GM21381 (cell line): ENCODE data around the gene FHOD3.

ENCODE experiments used
- ATAC-seq: cut with Tn5 transposase; IDR thresholded peaks from one replicate; pipeline ENCODE4 v1.9.1; 2021; ENCODE audit warnings: mild to moderate bottlenecking, moderate library complexity; ENCODE audit not compliant: unreplicated experiment

The FHOD3 gene

GRCh38 chr18:36578871-36579710, 281.6 kb downstream of the FHOD3 start:
- ATAC-seq = no peak

DNA sequence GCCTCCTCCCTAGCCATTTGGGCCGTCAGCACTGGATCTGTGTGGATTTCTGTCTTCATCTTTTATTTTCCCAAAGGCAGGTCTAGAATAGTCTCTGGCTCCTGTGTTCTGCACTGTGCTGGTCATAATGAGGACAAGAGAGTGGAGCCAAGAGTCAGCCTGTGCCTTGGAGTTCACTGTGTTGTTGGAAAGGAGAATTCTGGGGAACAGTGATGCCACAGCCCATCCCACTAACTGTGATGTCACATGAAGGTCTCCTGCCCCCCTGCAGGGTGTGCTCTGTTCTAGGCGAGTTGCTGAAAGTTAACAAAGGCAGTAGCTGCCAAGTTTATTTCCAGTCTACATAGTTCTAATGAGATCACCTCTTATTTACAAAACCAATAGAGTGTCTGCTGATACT, 282.8 kb downstream of the FHOD3 start:
- no peak for ATAC-seq

- ATAC-seq = no peak
Observed at GRCh38 chr18:36580874-36581750, 283.6 kb downstream of the FHOD3 start.

- ATAC-seq = no peak
Observed at GRCh38 chr18:36582988-36583745, 285.7 kb downstream of the FHOD3 start.

- no peak for ATAC-seq
Observed at GRCh38 chr18:36589857-36590543, 292.5 kb downstream of the FHOD3 start.

GRCh38 chr18:36590621-36591580, 293.4 kb downstream of the FHOD3 start:
- no peak for ATAC-seq

GRCh38 chr18:36592282-36592681, 294.8 kb downstream of the FHOD3 start:
- no peak for ATAC-seq

- no peak for ATAC-seq
Observed at GRCh38 chr18:36593001-36593400, 295.5 kb downstream of the FHOD3 start.

DNA sequence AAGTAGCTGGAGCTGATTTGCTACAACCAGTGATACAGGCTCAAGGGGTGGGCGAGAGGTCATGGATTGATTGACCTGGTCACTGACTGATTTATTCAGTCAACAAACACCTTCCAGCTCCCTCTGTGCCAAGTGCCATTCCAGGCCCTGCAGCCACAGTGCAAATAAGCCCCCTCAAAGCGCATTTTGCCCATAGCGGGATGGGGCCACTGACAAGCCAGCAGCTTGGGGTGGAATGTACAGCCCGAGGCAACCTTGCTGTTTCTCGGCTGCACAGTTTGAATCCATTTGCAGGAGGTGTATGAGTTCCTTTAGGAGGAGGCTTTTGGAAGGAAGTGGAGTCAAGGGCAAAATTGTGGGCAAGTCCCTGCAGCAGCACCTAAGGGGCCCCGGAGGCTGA, 296.1 kb downstream of the FHOD3 start:
- no peak for ATAC-seq

DNA sequence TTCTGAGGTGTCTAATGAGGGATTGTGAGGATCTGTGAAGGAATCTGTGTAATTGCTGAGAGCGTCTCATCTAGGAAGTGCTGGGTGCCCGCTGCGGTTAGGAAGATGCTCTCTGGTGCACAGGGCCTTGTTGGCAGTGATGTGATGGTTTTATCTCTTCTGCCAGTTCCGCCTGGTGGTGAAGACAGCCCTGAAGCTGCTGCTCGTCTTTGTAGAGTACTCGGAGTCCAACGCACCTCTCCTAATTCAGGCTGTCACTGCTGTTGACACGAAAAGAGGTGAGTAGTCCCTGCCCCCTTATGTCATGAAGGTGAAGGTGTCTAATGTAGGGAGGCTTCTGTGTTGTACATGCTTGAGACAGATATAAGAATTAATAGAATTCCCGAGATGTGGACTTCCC, 297.1 kb downstream of the FHOD3 start:
- ATAC-seq = no peak

GRCh38 chr18:36595046-36595817, 297.7 kb downstream of the FHOD3 start:
- ATAC-seq = no peak

GRCh38 chr18:36595818-36596215, 298.3 kb downstream of the FHOD3 start:
- ATAC-seq = no peak

DNA sequence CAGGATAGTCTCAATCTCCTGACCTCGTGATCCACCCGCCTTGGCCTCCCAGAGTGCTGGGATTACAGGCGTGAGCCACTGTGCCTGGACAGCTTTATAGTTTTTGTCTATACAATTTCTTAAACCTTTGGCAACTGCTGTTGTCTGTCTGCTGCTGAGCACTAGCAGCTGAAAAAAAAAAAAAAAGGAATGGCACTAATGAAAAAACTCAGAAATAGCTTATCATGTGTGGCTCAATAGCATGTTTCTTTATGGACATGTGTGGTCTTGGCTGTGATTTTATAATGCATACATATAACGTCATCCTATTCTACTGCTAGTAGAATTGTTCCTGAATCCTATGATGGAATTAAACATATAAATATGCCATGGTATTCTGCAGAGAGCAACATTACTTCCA, 300.1 kb downstream of the FHOD3 start:
- no peak for ATAC-seq

- no peak for ATAC-seq
Observed at GRCh38 chr18:36600548-36600947, 303.0 kb downstream of the FHOD3 start.

- ATAC-seq = no peak
Observed at GRCh38 chr18:36601316-36601715, 303.8 kb downstream of the FHOD3 start.

- ATAC-seq = no peak
Observed at GRCh38 chr18:36602071-36602470, 304.6 kb downstream of the FHOD3 start.

GRCh38 chr18:36602620-36603019, 305.1 kb downstream of the FHOD3 start:
- ATAC-seq = no peak

- ATAC-seq = no peak
Observed at GRCh38 chr18:36608107-36608506, 310.6 kb downstream of the FHOD3 start.

DNA sequence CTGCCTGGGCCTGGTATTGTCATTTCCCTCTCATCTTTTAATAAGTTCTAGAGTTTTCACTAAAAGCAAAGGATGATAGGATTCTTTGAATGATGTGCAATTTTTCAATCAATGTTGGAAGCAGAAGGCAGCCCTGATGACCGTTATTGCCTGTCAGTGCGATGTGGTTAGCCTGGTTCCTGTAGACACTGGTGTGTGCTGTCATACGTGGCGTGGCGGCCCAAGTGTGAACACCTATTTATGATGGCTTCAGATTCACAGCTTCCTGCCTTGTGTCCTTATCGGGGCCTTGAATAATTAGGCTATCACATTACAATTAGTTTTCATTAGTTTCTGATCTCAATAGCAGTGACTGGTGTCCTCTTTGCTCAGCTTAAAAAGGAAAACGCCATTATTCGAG, 312.7 kb downstream of the FHOD3 start:
- ATAC-seq = no peak
